ENCODE data around the gene RNASE13. TPM values are rescaled to one million over a fixed set of nuclear protein-coding genes. Genes with fewer than 3 reads are reported as not detected.

RNASE13 gene
- total RNA-seq, 1 experiment from 2014 or later: not detected

DNA sequence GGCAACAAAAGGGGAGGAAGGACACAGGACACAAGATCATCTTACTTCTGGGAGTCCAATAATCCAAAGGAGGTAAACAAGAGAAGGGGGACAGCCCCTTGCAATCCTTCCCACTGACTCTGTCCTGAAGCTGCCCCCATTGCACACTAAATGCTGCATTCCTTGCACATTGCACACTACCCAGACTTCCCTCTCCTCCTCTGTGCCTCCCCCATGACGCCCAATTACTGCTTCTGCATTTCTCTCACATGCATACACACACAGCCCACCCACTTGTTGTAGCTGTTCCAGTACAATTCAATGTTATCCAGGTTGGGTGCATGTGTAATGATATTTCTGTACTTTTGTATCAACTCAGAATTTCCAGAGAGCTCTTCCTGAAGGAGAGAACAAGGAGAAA is 15.2 kb downstream of the RNASE13 start:
- H3K18ac ChIP-seq (ENCODE audit: insufficient read length, low read depth, low read length): no peak overlapping the region
- H3K4me3 Mint-ChIP-seq: no peak overlapping the region
- H3K4me2 ChIP-seq (ENCODE audit: insufficient read depth, insufficient read length, low read length): no peak overlapping the region
- H3K27ac Mint-ChIP-seq: no peak overlapping the region; a peak in 1 of 7 replicates
- H3K9me3 ChIP-seq (ENCODE audit: control insufficient read depth, low read depth, low read length): no peaks in the 10 kb centered on the region
- H3K27me3 ChIP-seq (ENCODE audit: insufficient read depth, low read length): peaks cover 7% of the 10 kb centered on the region; the same call in 1 of the 2 replicates
- peaks cover 3% of the 10 kb centered on the region for H3K23me2 ChIP-seq (ENCODE audit: insufficient read length, low read depth, low read length, poor library complexity, severe bottlenecking)
- peaks cover 31% of the 10 kb centered on the region for H3K27me3 Mint-ChIP-seq (ENCODE audit: low read depth)
- H3K27ac ChIP-seq (ENCODE audit: insufficient read length, low read depth, low read length): no peak overlapping the region
- H3K9ac ChIP-seq (ENCODE audit: extremely low read depth, insufficient read length, low read length): no peak overlapping the region
- H3K4me1 Mint-ChIP-seq: peaks cover 30 to 31% of the 10 kb centered on the region in 2 experiments
- no peak overlapping the region for H2BK12ac ChIP-seq (ENCODE audit: insufficient read length, low read depth, low read length)
- no peaks in the 10 kb centered on the region for H3K79me2 ChIP-seq (ENCODE audit: insufficient read depth, low read length)
- H2BK5ac ChIP-seq (ENCODE audit: insufficient read length, low read length): no peak overlapping the region
- no peaks in the 10 kb centered on the region; the same call in 1 of the 2 replicates for H3K4me1 ChIP-seq (ENCODE audit: insufficient read depth, low read length)
- no peak overlapping the region for H2AK5ac ChIP-seq (ENCODE audit: insufficient read length, low read length)
- H3K79me1 ChIP-seq (ENCODE audit: insufficient read depth, low read depth, low read length, poor library complexity, severe bottlenecking): no peaks in the 10 kb centered on the region
- H3K14ac ChIP-seq (ENCODE audit: insufficient read depth, low read length): no peak overlapping the region
- TF ChIP-seq CTCF (conservative IDR thresholded peaks at IDR 0.05): no peak
- no peak overlapping the region for H2BK20ac ChIP-seq (ENCODE audit: low read depth, low read length, poor library complexity, severe bottlenecking)
- no peak overlapping the region for H4K8ac ChIP-seq (replicated peaks; ENCODE audit: insufficient read length, low read depth, low read length)
- no peaks in the 10 kb centered on the region for H4K20me1 ChIP-seq (ENCODE audit: control insufficient read depth, insufficient read depth, insufficient read length)
- DNase-seq: no peak
- no peak overlapping the region for H3T11ph ChIP-seq (ENCODE audit: low read length)
- peaks cover 7 to 21% (median 8%) of the 10 kb centered on the region in 3 experiments; a peak in 4 of 7 replicates for H3K36me3 Mint-ChIP-seq (ENCODE audit: insufficient read depth in 1 of 3, low read depth in 3 of 3)
- no peak overlapping the region for H4K91ac ChIP-seq (ENCODE audit: insufficient read length, low read depth, low read length)
- no peak overlapping the region for H4K5ac ChIP-seq (ENCODE audit: insufficient read length, low read depth, low read length)
- H3K9me3 Mint-ChIP-seq: no peaks in the 10 kb centered on the region
- WGBS (ENCODE audit: extremely low coverage, insufficient read length, low lambda C conversion rate): no CpG with 5 or more reads among the region's 1 CpG
- no peak overlapping the region for H2AFZ ChIP-seq (ENCODE audit: low read length)
- no peak overlapping the region for H3K4ac ChIP-seq (ENCODE audit: low read depth, low read length)
- no peak overlapping the region for H3K56ac ChIP-seq (ENCODE audit: insufficient read length, low read depth, low read length)
- H2BK120ac ChIP-seq (ENCODE audit: low read depth, low read length, poor library complexity, severe bottlenecking): no peak overlapping the region
- no peak overlapping the region for H2BK15ac ChIP-seq (ENCODE audit: low read depth, low read length)
- no peak overlapping the region for H3K23ac ChIP-seq (ENCODE audit: insufficient read length, low read depth, low read length)
